CD4-positive, alpha-beta T cell treated with Interleukin-6 at 100 ng/mL for 8 hours (primary cell): ENCODE data around the gene SND1.

Experiments
- DNase-seq: peaks from one replicate; pipeline ENCODE4 v3.0.0-alpha.2; 2020; ENCODE audit warnings: mixed read lengths, low spot score

Gene SND1

DNA sequence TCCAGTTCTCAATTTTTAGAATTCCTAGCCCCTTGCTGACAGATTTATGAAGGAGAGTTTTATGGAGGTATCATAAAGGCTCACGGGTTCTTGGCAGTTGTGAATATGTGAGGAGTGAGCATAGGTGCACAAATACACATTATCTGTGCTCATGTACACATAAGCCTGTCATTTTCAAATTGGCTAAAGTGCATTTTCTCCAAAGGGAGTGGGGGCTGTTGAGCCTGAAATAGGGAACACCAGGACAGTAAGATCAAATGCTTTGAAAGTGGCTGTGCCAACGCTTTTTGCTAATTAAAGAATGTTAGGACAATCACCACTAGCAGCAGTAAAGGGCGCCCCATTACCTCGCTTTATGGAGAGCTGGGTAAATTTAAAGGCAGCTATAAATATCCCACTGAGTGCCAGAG is 387.6 kb downstream of the SND1 start:
- DNase-seq = no peak

DNA sequence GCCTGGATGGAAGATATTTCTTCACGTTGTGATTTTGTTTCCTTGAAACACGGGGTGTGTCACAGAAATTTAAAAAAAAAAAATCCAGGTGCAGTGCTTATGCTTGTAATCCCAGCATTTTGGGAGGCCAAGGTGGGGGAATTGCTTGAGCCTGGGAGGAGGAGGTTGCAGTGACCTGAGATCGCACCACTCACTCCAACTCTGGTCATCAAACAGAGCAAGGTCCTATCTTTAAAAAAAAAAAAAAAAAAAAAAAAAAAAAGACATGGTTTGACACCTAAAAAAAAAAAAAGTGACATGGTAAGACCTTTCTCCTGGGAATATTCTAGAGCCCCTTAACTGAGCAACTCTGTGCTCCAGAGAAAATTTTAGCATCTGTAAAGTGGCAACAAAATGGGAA is 388.2 kb downstream of the SND1 start:
- DNase-seq = no peak

DNA sequence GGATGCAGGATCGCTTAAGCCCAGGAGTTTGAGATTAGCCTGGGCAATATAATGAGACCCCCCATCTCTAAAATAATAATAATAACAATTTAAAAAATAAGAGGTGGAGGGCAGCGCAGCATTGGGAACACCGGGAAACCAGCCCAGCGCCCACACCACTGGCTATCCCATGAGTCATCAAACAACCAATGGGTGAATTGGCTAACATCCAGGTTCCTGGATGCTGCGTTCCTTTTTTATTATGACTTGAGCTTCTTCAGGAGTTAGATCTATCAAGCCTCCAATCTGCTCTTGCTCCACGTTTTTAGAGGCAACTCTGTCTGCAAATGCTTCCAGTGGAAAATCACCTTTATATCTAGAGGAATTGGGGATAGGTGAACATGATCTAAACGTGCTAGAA is 389.2 kb downstream of the SND1 start:
- no peak for DNase-seq

DNA sequence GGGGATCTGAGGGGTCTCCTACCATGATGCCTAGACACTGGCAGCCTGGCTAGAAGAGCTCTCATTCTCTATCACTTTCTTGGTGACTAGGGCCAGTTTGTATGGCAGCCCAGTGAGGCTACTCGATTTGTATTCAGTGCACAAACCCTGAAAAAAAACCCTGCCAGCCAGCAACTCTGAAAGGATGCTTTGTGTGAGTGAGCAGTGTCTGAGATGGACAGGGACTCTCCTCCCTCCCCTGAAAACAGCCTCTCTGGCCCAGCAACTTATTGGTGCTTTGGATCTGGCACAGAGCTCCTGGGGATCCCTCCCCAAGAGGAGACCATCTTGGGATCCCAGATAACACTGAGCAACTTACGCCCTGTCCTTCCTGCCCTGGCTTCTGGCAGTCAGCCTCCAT is 390.0 kb downstream of the SND1 start:
- DNase-seq = no peak

DNA sequence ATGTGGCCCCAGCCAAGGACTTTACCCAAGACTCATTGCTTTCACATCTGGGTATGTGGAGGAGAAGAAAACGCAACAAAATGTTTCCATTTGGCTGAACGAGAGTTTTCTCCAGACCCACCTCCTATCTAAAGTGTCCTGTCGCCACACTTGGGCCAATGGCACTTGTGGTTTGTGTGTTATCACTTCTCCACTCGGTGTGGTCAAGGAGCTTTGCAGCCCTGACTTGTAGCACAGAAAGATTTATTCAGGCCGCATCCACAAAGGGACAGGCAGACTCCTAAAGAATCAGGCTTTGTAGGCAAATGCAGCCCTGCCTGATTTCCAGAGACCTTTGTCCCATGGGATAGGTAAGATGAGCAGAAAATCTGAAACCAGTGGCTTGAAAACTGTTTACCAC is 392.1 kb downstream of the SND1 start:
- DNase-seq = no peak

DNA sequence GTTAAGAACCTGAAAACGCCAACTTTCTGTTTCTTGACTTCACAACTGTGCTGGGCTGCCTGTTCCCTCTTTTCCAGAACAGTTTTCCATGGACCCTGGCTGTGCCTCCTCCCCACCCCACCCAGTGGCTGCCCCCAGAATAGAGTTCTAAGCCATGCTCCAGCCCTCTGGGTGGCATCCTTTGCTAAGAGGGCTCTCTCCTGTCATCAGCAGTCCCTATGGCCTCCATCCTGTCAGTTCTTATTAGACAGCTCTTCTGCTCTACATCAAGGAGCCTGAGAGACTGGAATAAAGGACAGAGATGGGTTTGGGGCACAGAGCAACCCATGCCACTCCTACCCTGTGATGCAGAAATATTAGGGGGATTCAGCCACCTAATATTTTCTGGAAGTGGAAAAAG is 393.2 kb downstream of the SND1 start:
- DNase-seq = no peak

DNA sequence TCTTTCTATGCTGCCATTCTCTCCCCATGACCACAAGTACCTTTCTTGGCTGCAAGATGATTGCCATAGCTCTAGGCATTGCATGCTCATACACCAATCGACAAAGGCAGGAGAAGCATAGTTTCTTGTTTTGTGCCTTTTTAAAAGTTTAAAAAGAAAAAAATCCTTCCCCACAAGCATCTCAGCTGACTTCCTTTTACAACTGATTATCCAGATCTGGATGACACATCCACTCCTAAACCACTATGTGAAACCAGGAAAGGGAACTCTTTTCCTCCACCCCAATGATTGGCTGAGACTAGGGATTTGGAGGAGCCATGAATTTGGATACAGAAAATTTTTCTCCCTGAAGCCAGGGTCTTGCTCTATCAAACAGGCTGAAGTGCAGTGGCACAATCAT is 393.8 kb downstream of the SND1 start:
- no peak for DNase-seq

DNA sequence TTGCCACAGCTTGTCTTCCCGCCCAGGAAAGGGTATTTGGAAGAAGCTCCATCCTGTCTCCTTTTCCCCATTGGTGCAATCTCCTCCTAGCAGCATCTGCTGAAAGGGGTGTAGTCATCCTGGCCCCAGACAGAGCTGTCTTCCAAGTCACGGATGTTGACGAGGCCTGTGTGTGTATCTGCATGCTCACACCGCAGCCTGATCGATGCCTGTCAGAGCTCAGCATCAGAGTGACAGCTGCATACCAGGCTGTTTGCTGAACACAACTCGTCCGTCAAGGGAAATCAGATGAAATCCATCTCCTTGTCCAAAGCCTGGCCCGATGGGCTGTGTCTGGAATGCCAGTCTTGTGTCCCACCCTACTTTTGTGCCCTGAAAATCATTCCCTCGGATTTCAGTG is 400.4 kb downstream of the SND1 start:
- DNase-seq = no peak

DNA sequence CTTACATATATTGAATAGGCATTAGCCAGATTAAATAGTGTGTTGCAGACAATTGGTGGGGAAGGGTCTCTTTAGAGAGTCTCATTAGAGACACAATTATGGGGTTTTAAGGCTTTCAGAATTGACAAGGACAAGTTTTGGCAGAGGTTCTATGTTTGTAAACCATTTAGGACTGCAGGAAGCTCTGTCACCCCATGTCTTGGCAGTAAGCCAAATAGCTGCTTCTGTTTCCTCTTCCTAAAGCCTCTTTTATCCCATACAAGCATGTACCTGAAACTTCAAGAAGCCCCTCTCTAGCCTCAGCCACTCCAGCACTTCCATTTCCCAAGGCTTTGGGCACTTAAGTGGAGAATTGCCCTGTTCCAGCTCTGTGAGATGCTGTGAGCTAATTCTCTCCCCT is 401.0 kb downstream of the SND1 start:
- peak; percentile 33 for DNase-seq

DNA sequence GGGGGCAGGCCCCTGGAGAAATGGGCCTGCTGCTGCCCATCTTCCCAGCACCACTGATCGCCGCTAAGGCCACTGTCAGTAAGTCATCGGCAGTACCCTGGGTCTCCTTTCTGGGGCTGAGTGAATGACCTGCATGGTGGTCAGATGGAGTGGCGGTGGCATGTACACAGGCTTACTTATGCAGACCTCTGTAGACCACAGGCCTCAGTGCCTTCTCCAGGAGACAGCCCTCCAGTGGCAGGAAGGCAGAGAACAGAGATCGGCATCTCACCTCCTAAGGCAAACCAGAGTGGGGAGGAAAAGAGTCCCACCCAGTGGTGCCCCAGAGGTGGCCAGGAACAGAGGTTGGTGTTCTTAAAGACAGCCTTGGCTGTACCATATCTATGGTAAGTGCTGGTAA is 402.0 kb downstream of the SND1 start:
- DNase-seq = no peak

DNA sequence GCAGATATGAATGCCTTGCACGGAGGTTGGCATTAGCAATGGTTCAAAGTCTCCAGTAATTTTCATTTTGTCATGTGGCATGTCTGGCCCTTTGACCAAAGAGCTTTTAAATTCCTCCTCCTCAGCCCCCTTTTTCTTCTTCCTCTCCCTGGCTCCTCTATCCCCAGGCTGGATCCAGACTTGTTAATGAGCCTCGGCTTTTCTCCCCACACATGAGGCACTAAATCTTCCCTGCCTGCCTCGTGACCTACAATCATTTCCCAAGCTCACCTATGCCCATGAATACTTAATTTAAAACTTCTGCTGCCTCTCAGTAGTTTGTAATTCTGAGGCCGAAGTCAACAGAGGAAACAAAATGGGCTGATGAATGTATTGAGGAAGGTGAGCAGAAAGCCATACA is 402.5 kb downstream of the SND1 start:
- DNase-seq = no peak

DNA sequence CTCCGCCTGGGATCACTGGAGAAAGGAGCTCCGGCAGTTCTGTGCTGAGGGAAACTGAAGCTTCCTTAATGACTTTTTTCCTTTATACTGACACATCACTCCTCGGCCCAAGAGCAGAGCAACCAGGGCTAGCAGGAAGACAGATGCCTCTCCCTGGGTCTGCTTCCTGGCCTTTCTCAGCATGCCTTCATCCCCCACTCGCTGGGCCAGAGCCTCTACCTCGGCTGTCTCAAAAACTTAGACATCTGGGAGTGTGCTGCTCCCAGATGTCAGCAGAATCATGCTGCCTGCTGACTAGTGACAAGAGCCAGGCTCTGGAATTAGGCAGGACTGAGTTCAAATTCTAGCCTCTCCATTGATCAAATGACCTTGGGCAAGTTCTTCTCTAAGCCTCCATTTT is 403.6 kb downstream of the SND1 start:
- DNase-seq = no peak

DNA sequence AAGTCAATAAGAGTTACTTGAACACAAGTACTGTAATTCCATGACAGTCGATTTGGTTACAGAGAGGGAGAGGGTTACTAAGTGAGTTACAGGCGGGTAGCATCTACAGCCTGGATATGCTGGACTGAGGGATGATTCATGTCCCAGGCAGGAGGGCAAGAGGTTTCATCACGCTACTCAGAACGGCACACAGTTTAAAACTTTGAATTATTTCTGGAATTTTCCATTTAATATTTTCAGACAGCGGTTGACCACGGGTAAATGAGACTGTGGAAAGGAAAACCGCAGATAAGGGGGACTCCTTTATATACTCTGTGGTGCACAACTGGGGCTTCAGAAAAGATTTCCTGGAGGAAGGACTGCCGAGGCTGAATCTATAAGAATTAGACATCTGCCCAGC is 404.9 kb downstream of the SND1 start:
- no peak for DNase-seq

DNA sequence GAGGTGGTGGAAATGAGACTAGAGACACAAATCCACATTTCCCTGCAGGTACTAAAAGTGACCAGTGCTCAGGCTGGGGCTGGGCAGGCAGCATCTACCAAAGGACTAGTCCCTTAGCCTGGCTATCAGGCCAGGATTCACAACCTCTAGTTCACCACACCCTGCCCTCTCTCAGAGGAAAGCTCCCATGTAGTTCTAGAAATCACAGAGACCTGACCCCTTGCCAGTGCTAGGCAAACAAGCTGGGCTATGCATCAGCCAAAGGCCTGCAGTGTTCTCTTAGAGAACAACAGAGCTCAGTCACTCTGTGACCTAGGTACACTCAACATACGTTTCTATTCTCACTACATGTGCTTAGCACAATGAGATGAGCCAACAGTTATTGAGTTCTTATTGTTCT is 405.9 kb downstream of the SND1 start:
- no peak for DNase-seq

DNA sequence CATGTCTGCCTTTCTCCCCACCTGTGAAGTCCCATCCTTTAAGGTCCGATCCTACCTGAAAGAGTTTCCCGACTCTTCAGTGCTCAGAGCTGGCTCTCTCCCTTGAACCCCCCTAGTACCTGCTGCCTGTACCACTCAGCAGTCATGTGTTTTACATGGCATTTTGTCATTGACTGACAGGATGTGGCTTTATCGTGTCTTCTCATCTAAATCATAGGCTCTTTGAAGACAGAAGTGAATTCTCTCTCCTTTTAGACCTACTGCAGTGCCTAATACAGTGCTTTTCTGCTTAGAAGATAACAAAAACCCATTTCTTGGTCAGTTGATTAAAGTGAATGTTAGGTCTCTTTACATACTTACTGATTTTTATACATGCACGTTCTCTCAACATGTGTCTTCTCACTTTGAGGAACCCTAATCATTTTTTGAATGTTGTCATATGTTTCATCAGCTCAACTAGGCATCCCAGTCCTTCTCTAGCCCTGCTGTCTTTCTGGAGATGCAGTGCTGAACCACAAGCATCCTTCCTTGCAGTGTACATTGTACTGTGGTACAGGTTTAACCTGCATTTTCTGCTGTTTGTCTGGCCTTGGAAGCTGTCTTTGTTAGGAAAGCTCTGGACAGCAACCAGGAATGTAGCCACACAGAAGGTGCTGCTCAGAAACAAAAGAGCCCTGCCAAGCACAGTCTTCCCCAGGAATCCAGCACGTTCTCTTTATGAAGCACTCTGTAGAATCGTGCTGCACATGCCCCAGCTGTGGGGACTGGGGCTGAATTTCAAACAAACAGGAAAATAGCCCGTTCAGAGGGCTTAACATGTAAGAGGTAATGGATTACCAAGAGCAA is 407.4 kb downstream of the SND1 start:
- peak; percentile 52 for DNase-seq

DNA sequence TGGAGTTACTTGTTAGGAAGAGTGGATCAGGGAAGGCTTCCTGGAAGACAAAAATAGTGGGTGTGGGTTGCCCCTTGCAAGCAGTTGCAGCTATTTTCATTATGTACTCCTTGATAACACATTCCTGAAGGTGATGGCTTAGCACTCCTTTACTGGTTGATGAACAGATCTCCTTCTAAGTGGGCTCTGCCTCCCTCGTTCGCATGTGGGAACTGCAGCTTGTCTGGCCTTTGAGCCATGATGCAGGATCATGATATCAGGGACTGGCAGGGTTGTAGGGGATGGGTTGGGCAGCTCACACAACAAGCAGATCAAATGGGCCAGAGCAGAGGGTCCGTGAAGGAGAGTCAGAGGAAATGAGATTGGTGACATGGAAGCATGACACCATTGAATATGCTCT is 408.0 kb downstream of the SND1 start:
- DNase-seq = no peak

DNA sequence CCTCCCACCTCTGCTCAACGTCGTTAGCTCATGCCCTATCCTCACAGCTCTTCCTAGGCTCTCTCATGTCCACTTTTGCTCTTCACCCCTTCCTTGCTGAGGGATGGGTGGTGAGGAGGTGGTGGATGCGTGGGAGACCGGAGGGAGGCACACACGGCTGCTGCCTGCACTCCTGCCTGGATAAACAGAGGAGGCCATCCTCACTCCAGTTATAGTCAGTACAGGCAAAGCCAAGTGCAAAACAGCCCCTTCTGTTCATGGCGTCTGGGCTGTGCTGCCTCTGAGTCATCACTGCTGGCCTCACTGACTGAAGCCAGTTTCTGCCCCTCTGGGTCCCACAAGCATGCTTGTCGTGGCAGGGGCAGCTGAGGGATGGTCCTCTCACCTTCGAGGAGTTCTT is 411.1 kb downstream of the SND1 start:
- DNase-seq = no peak

DNA sequence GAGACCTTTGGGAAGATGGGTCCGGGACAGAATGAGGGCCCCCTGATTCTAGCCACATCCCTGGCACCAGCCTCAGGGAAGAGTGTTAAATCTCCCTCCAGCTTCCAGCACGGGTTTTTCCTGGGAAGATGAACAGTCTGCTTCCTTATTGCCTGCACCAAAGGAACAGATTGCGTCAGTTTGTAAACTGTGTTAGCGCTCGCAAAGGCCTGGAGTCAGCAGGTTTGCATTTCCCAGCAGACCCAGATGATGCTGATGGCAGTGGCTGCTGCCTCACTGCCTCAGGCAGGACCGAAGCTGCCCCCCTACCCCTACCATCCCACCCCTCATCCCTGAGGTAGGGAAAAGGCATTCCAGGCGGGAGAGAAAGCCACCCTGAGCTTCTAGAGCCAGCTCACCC is 413.9 kb downstream of the SND1 start:
- no peak for DNase-seq

DNA sequence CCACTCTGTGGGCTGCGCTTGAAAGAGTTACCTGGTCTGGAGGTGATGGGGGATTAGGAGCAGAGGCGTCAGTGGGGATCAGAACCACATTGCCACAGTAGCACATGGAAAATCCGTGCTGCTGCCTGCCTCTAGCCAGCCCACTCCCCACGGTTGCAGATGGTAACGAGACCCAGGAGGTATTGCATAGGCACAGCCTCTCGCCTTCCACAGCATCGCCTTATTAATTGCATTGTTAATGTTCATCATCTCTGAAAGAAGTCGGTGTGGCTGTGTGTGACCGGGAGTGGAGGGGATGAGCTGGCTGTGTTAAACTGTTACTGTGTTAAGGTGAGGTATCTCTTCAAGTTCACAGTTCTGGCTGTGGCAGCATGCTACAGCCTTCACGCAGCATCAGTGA is 414.4 kb downstream of the SND1 start:
- no peak for DNase-seq

DNA sequence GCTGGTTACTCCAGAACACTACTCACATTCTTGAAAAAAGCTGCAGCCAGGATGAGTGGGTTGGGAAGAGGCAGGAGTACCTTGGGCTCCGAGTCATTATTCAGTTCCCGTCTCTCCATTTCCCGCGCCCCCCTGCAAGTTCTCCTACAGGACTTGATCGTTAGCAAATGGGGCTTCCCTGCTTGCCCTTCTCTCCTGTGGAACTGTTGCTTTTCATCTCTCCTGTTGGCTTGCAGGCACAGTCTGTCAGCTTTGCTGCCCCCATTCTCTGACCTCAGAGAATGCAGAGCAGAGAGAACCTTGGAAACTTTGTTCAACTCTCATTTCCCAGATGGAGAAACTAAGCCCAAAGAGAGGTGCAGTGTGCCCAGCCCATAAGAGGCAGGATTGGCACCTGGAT is 414.9 kb downstream of the SND1 start:
- no peak for DNase-seq

DNA sequence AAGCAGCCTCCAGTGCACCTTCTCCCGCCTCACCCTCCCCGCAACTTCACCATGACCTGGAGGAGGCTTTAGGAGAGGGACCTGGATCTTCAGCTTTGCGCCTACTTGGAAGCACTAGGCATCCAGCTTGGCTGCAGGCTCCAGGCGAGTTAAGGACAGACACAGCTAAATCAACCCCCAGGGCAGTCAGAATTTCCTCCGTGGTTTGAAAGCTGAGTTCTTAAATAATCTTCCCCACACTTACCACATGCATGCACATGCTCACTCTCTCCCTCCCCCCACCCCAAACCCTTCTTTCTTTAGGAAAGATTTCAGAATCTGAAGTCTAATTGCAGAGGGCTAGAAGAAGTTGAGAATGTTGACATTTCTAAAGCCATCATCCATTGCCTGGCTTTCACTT is 416.0 kb downstream of the SND1 start:
- DNase-seq = no peak

DNA sequence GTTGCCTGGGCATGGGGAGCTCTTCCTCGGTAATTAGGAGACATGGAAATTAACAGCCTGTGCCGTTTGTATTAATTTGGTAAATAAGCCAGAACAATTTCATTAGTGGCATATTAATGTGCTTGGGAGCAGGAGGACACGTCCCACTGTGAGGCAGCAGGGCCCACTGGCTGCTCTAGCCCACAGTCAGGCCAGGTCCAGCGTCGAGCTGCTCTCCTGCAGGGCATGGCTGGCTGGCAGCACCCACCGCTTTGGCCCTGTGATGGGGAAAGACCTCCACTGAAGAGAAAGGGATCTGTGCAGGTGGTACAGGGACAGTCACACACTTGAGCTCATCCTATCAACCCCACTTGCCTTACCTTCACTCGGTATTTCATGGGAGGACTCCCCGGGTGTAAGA is 416.8 kb downstream of the SND1 start:
- no peak for DNase-seq

DNA sequence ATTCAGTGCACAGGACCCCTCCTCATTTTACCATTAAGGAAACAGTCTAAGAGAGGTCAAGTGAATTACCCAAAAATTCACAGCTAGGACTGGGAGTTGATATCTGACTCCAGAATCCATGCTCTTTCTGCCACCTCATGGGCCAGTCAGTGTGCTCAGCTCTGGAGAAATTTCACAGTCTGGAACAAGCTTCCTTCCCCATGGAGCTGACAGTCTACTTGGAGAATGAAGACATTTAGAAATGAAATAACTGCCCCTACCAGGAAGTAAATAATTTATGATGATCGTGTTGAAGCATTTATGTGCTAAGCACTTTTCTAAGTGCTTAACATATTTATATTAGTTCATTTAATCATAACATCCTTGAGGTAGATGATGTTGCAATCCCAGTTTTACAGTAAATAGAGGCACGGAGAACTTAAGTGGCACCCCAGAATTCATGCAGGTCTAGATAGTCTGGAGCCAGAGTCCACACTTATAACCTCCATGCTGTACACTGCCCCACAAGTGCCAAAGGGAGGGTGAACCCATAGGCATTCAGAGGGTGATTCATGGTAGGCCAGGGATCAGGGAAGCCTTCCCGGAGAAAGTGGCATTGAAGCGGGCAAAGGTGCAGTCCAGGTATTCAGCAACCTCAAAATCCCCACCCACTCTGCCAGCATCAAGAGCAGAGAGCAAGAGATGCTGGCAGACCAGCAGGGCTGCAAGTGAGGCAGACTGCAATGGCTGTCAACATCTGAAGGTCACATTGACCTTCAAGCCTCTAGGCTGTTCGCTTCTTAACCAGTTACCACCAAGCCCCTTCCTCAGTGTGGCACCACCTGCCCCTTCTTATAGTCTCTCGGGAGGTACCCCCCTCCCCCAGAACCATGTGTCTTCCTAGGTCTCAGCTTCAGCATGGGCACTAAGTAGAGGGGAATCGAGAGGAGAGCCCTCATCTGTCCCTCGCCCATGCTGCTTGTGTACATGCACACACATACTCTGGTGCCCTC is 417.7 kb downstream of the SND1 start:
- DNase-seq = no peak
